Measurements from ENCODE around the gene SLC4A4. TPM values are rescaled to one million over a fixed set of nuclear protein-coding genes. Genes with fewer than 3 reads are reported as not detected.

Gene SLC4A4
- total and polyA plus RNA-seq, 10 of the 15 experiments (the other 5 are each of a cell fraction or from before 2014, with no cell fraction given): 0.05 to 0.44 (median 0.18) TPM

- Histone ChIP-seq H4K20me1 (ENCODE audit: control insufficient read depth, insufficient read depth) (no peaks in the 10 kb centered on the region), H3K4me3 (no peak overlapping the region), H3K9ac (ENCODE audit: control insufficient read depth, insufficient read depth, low read length) (no peak overlapping the region), H3K36me3 (ENCODE audit: control insufficient read depth in 2 of 2, insufficient read depth in 2 of 2, low read length in 1 of 2) (no peaks in the 10 kb centered on the region), H3K79me2 (ENCODE audit: control insufficient read depth, insufficient read depth, low read length) (no peaks in the 10 kb centered on the region), H3K27ac (ENCODE audit: control insufficient read depth, insufficient read depth) (no peak overlapping the region), H3K27me3 (replicated peaks in 1 of 2; ENCODE audit: control insufficient read depth in 2 of 2, insufficient read depth in 2 of 2, low read length in 1 of 2) (no peaks in the 10 kb centered on the region), H3K4me2 (ENCODE audit: control insufficient read depth, insufficient read depth) (no peak overlapping the region), H3K4me1 (ENCODE audit: control insufficient read depth, insufficient read depth, low read length) (no peaks in the 10 kb centered on the region), H2AFZ (ENCODE audit: control insufficient read depth, low read depth, low read length) (no peak overlapping the region), H3K9me3 (replicated peaks; ENCODE audit: control insufficient read depth, insufficient read depth, low read length) (no peaks in the 10 kb centered on the region)
- ChIA-PET SMC1A (ENCODE audit: uncharacterized antibody, unreplicated experiment) (interaction anchor here (0.6 kb wide), 1 partner anchor 144 kb away, joined by 3 read pairs; no protein-coding TSS in a partner anchor), CTCF (no interaction called here), POLR2A (no interaction called here), RAD21 (ENCODE audit: unreplicated experiment) (interaction anchor here (1.0 kb wide), 1 partner anchor 9 kb away, joined by 4 read pairs; no protein-coding TSS in a partner anchor)
- 63% methylated on average over 1 of the region's 1 CpG for WGBS (ENCODE audit: insufficient coverage, insufficient replicate concordance, low lambda C conversion rate, missing lambda C conversion rate)
- in situ Hi-C loops (cut with MboI): no loop called here
- DNase-seq (ENCODE audit: low read depth, low spot score): no peak
- BruUV-seq (replicated peaks): no TSS peak
- no peak for FAIRE-seq
- TF ChIP-seq ETV6 (conservative IDR thresholded peaks at IDR 0.05 in 1 of 2, IDR thresholded peaks at IDR 0.05 in 1 of 2; ENCODE audit: borderline replicate concordance in 1 of 2, low read depth in 1 of 2) (no peak), ZBTB4 (CRISPR knock-in tag; IDR thresholded peaks at IDR 0.05) (no peak), POU2F2 (IDR thresholded peaks at IDR 0.05; ENCODE audit: borderline replicate concordance, low read depth, low read length) (no peak)
- TF ChIP-seq, protein P1, sequence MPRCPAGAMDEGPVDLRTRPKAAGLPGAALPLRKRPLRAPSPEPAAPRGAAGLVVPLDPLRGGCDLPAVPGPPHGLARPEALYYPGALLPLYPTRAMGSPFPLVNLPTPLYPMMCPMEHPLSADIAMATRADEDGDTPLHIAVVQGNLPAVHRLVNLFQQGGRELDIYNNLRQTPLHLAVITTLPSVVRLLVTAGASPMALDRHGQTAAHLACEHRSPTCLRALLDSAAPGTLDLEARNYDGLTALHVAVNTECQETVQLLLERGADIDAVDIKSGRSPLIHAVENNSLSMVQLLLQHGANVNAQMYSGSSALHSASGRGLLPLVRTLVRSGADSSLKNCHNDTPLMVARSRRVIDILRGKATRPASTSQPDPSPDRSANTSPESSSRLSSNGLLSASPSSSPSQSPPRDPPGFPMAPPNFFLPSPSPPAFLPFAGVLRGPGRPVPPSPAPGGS (IDR thresholded peaks at IDR 0.05; ENCODE audit: borderline replicate concordance, insufficient read depth, low read depth, low read length, poor library complexity, severe bottlenecking): no peak
- TF ChIP-seq, protein P2, sequence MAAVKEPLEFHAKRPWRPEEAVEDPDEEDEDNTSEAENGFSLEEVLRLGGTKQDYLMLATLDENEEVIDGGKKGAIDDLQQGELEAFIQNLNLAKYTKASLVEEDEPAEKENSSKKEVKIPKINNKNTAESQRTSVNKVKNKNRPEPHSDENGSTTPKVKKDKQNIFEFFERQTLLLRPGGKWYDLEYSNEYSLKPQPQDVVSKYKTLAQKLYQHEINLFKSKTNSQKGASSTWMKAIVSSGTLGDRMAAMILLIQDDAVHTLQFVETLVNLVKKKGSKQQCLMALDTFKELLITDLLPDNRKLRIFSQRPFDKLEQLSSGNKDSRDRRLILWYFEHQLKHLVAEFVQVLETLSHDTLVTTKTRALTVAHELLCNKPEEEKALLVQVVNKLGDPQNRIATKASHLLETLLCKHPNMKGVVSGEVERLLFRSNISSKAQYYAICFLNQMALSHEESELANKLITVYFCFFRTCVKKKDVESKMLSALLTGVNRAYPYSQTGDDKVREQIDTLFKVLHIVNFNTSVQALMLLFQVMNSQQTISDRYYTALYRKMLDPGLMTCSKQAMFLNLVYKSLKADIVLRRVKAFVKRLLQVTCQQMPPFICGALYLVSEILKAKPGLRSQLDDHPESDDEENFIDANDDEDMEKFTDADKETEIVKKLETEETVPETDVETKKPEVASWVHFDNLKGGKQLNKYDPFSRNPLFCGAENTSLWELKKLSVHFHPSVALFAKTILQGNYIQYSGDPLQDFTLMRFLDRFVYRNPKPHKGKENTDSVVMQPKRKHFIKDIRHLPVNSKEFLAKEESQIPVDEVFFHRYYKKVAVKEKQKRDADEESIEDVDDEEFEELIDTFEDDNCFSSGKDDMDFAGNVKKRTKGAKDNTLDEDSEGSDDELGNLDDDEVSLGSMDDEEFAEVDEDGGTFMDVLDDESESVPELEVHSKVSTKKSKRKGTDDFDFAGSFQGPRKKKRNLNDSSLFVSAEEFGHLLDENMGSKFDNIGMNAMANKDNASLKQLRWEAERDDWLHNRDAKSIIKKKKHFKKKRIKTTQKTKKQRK (IDR thresholded peaks at IDR 0.05; ENCODE audit: low read depth, low read length): no peak
- ATAC-seq: no peak
- intact Hi-C loops (cut with micrococcal nuclease; ENCODE audit: unreplicated experiment): no loop called here
Measured at GRCh38 chr4:71296945-71297344, 41.9 kb upstream of the SLC4A4 start.

Measured in GM12878 (cell line).